GM12875 (cell line): ENCODE data around the gene LRRC28.

ENCODE experiments used
- H3K4me3 ChIP-seq: one replicate; pipeline ENCODE4 v1.5.1; 2011; ENCODE audit warnings: low read depth, low read length, control low read depth
- CTCF ChIP-seq: IDR thresholded peaks from 2 replicates; pipeline ENCODE4 v1.5.1; 2011; ENCODE audit warnings: low read depth, mild to moderate bottlenecking, control low read depth, inconsistent platforms, low read length, moderate library complexity, borderline replicate concordance; ENCODE audit not compliant: insufficient read depth

LRRC28 gene

GRCh38 chr15:99238849-99239248, 12.4 kb upstream of the LRRC28 start:
- no peak overlapping the region for H3K4me3 ChIP-seq
- no peak for TF ChIP-seq CTCF

- no peak for TF ChIP-seq CTCF
- no peak overlapping the region for H3K4me3 ChIP-seq
Observed at GRCh38 chr15:99239545-99240198, 11.6 kb upstream of the LRRC28 start.

- no peak for TF ChIP-seq CTCF
- H3K4me3 ChIP-seq: no peak overlapping the region
Observed at GRCh38 chr15:99241752-99242151, 9.5 kb upstream of the LRRC28 start.

GRCh38 chr15:99244306-99244705, 7.0 kb upstream of the LRRC28 start:
- H3K4me3 ChIP-seq: no peak overlapping the region
- no peak for TF ChIP-seq CTCF

- TF ChIP-seq CTCF: no peak
- no peak overlapping the region for H3K4me3 ChIP-seq
Observed at GRCh38 chr15:99247062-99247461, 4.2 kb upstream of the LRRC28 start.

- no peak overlapping the region for H3K4me3 ChIP-seq
Observed at GRCh38 chr15:99248000-99248715, 3.1 kb upstream of the LRRC28 start.

More at GRCh38 chr15:99248000-99248715, 3.1 kb upstream of the LRRC28 start:
- no peak for TF ChIP-seq CTCF
